ENCODE results near the gene CSGALNACT2.

DNA sequence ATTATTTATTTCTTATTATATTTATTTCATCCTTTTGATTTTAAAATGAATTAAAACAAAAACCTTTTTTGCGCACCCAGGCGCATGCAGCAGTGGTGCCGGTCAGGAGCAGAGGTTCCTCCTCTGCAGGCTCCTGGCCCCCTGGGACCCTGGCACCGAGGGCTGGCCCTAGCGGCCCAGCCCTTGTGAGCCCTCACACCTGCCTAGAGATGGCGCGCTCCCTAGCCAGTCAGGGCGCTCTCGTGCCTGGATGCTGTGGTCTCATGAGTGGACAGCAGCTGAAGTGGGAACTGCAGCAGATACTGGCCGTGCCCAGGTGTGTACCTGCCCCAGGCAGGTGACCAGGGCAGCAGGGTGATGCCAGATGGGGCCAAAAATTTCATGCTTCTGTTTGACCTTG lies 47.6 kb upstream of the CSGALNACT2 start:
- TF ChIP-seq, protein P1, sequence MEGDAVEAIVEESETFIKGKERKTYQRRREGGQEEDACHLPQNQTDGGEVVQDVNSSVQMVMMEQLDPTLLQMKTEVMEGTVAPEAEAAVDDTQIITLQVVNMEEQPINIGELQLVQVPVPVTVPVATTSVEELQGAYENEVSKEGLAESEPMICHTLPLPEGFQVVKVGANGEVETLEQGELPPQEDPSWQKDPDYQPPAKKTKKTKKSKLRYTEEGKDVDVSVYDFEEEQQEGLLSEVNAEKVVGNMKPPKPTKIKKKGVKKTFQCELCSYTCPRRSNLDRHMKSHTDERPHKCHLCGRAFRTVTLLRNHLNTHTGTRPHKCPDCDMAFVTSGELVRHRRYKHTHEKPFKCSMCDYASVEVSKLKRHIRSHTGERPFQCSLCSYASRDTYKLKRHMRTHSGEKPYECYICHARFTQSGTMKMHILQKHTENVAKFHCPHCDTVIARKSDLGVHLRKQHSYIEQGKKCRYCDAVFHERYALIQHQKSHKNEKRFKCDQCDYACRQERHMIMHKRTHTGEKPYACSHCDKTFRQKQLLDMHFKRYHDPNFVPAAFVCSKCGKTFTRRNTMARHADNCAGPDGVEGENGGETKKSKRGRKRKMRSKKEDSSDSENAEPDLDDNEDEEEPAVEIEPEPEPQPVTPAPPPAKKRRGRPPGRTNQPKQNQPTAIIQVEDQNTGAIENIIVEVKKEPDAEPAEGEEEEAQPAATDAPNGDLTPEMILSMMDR (IDR thresholded peaks at IDR 0.05) = no peak
- TF ChIP-seq TAF1 (IDR thresholded peaks at IDR 0.05; ENCODE audit: borderline replicate concordance, low read depth, low read length) = no peak
- no peak for TF ChIP-seq ELF1 (IDR thresholded peaks at IDR 0.05)
- TF ChIP-seq, protein P2, sequence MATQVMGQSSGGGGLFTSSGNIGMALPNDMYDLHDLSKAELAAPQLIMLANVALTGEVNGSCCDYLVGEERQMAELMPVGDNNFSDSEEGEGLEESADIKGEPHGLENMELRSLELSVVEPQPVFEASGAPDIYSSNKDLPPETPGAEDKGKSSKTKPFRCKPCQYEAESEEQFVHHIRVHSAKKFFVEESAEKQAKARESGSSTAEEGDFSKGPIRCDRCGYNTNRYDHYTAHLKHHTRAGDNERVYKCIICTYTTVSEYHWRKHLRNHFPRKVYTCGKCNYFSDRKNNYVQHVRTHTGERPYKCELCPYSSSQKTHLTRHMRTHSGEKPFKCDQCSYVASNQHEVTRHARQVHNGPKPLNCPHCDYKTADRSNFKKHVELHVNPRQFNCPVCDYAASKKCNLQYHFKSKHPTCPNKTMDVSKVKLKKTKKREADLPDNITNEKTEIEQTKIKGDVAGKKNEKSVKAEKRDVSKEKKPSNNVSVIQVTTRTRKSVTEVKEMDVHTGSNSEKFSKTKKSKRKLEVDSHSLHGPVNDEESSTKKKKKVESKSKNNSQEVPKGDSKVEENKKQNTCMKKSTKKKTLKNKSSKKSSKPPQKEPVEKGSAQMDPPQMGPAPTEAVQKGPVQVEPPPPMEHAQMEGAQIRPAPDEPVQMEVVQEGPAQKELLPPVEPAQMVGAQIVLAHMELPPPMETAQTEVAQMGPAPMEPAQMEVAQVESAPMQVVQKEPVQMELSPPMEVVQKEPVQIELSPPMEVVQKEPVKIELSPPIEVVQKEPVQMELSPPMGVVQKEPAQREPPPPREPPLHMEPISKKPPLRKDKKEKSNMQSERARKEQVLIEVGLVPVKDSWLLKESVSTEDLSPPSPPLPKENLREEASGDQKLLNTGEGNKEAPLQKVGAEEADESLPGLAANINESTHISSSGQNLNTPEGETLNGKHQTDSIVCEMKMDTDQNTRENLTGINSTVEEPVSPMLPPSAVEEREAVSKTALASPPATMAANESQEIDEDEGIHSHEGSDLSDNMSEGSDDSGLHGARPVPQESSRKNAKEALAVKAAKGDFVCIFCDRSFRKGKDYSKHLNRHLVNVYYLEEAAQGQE (IDR thresholded peaks at IDR 0.05; ENCODE audit: low read depth, low read length) = no peak
- no peak for TF ChIP-seq POLR2AphosphoS5 (IDR thresholded peaks at IDR 0.05; ENCODE audit: low read depth, low read length)
- TF ChIP-seq EP300 (IDR thresholded peaks at IDR 0.05; ENCODE audit: borderline replicate concordance in 1 of 2, low read depth in 1 of 2, low read length in 1 of 2) = no peak
- TF ChIP-seq RXRA (IDR thresholded peaks at IDR 0.05; ENCODE audit: borderline replicate concordance, low read depth) = no peak
- TF ChIP-seq FOXM1 (IDR thresholded peaks at IDR 0.05; ENCODE audit: low read depth) = no peak
- no peak for TF ChIP-seq MAX (IDR thresholded peaks at IDR 0.05; ENCODE audit: low read depth)
- TF ChIP-seq GABPA (IDR thresholded peaks at IDR 0.05; ENCODE audit: low read depth) = no peak
- TF ChIP-seq NRF1 (IDR thresholded peaks at IDR 0.05; ENCODE audit: low read depth, low read length) = no peak
- TF ChIP-seq TEAD4 (IDR thresholded peaks at IDR 0.05; ENCODE audit: borderline replicate concordance, insufficient read depth) = no peak

All from SK-N-SH (cell line).